Thymus (tissue), 11 donors: ENCODE data around the gene ZNF525. TPM values are rescaled to one million over a fixed set of nuclear protein-coding genes. Genes with fewer than 3 reads are reported as not detected.
"Not testable (repeated sequence)": the region's sequence is repeated elsewhere in the genome, so short reads cannot be mapped to it uniquely, and the experiment has no call there.

Experiments
- DNase-seq, 9 donors: peaks; one replicate each; pipeline ENCODE4 v3.0.0-alpha.2; 2013; ENCODE audit warnings: low spot score in 9 of 9, low read depth in 6 of 9, missing footprints in 1 of 9
- H3K27ac ChIP-seq, 2 donors: one replicate each; pipeline ENCODE4 v1.5.1; 2013; ENCODE audit warnings: control low read depth in 1 of 2, low read depth in 1 of 2, low read length in 1 of 2, mild to moderate bottlenecking in 1 of 2, moderate library complexity in 1 of 2
- H3K27me3 ChIP-seq, 2 donors: one replicate each; pipeline ENCODE4 v1.5.1; 2013; ENCODE audit warnings: low read length in 1 of 2; ENCODE audit not compliant: control insufficient read depth in 2 of 2, insufficient read depth in 1 of 2
- H3K36me3 ChIP-seq, 2 donors: one replicate each; pipeline ENCODE4 v1.5.1; 2013; ENCODE audit warnings: low read length in 1 of 2, mild to moderate bottlenecking in 1 of 2, moderate library complexity in 1 of 2; ENCODE audit not compliant: control insufficient read depth in 2 of 2, insufficient read depth in 2 of 2
- H3K4me1 ChIP-seq, 2 donors: one replicate each; pipeline ENCODE4 v1.5.1; 2013; ENCODE audit warnings: low read length in 2 of 2; ENCODE audit not compliant: control insufficient read depth in 2 of 2, insufficient read depth in 2 of 2
- H3K4me3 ChIP-seq, 2 donors: one replicate each; pipeline ENCODE4 v1.5.1; 2013; ENCODE audit warnings: low read length in 2 of 2, control low read depth in 1 of 2, mild to moderate bottlenecking in 1 of 2
- H3K9me3 ChIP-seq, 2 donors: one replicate each; pipeline ENCODE4 v1.5.1; 2013; ENCODE audit warnings: low read length in 1 of 2, mild to moderate bottlenecking in 1 of 2; ENCODE audit not compliant: control insufficient read depth in 2 of 2, insufficient read depth in 1 of 2
- WGBS: extraction: QIAGEN DNeasy Blood & Tissue Kit; methylation state at CpG from one replicate; pipeline ENCODE4 v1.1.7; 2013; 5-methylcytosine and 5-hydroxymethylcytosine counted together
- polyA plus RNA-seq: library from polyadenylated mRNA; stranded (reverse); fragments of 200-250 nt; gene quantifications from one replicate; pipeline ENCODE4 v1.2.3, GENCODE V29; 2013
- total RNA-seq: library from RNA; stranded (reverse); fragments of 120-200 nt; gene quantifications from one replicate; pipeline ENCODE4 v1.2.4, GENCODE V29; 2013
- donor health status: healthy.

ZNF525 gene
- total and polyA plus RNA-seq, 2 donors: 12.8 to 18.0 TPM

GRCh38 chr19:53420520-53421315, 55.2 kb downstream of the ZNF525 start:
- H3K27ac ChIP-seq, H3K27me3 ChIP-seq, H3K9me3 ChIP-seq, DNase-seq, H3K4me3 ChIP-seq, H3K36me3 ChIP-seq, H3K4me1 ChIP-seq: not testable (repeated sequence)
- WGBS: 91% methylated on average over 11 of the region's 11 CpGs

GRCh38 chr19:53422551-53422950, 57.0 kb downstream of the ZNF525 start:
- no peaks in the 10 kb centered on the region for H3K36me3 ChIP-seq
- H3K4me3 ChIP-seq: no peak overlapping the region
- H3K4me1 ChIP-seq: no peaks in the 10 kb centered on the region
- no peak for DNase-seq
- 91% methylated on average over 5 of the region's 5 CpGs for WGBS
- H3K27ac ChIP-seq: no peak overlapping the region
- H3K27me3 ChIP-seq: no peaks in the 10 kb centered on the region
- H3K9me3 ChIP-seq: peaks cover 0 to 3% of the 10 kb centered on the region in 2 donors

GRCh38 chr19:53423074-53423473, 57.6 kb downstream of the ZNF525 start:
- H3K36me3 ChIP-seq, H3K9me3 ChIP-seq, H3K27ac ChIP-seq, H3K4me1 ChIP-seq, DNase-seq, H3K27me3 ChIP-seq, H3K4me3 ChIP-seq: not testable (repeated sequence)
- WGBS: 53% methylated on average over 11 of the region's 13 CpGs

- not testable (repeated sequence) for H3K9me3 ChIP-seq, H3K4me3 ChIP-seq, H3K36me3 ChIP-seq, H3K27me3 ChIP-seq, H3K27ac ChIP-seq, H3K4me1 ChIP-seq, DNase-seq
- 60% methylated on average over 8 of the region's 8 CpGs for WGBS
These were observed 58.2 kb downstream of the ZNF525 start for GRCh38 chr19:53423680-53424079.

GRCh38 chr19:53424968-53425597, 59.6 kb downstream of the ZNF525 start:
- Histone ChIP-seq H3K9me3 (no peaks in the 10 kb centered on the region), H3K27me3 (no peaks in the 10 kb centered on the region), H3K36me3 (no peaks in the 10 kb centered on the region), H3K4me3 (no peak overlapping the region), H3K4me1 (no peaks in the 10 kb centered on the region), H3K27ac (no peak overlapping the region)
- 30% methylated on average over 9 of the region's 9 CpGs for WGBS
- DNase-seq: peak; percentile 39 to 76 (median 61)

- Histone ChIP-seq H3K9me3 (no peaks in the 10 kb centered on the region), H3K4me3 (peak within 1 kb of the TSS; percentile 73), H3K36me3 (peaks cover 9 to 13% of the 10 kb centered on the region in 2 donors), H3K27ac (peak within 1 kb of the TSS; percentile 69 to 81), H3K4me1 (peaks cover 3 to 4% of the 10 kb centered on the region in 2 donors), H3K27me3 (peaks cover 0 to 2% of the 10 kb centered on the region in 2 donors)
- 3% methylated on average over 46 of the region's 46 CpGs for WGBS
- peak; percentile 79 to 97 (median 92) for DNase-seq
These were observed 66.0 kb downstream of the ZNF525 start, which contains the start of gene ZNF761 for GRCh38 chr19:53431399-53432087. TSS of gene ZNF761 (plus strand) at chr19:53431984. CDS start at chr19:53447269, 15,285 bp downstream.

GRCh38 chr19:53432088-53432661, 66.7 kb downstream of the ZNF525 start:
- no peak for DNase-seq
- H3K27me3 ChIP-seq: peaks cover 0 to 2% of the 10 kb centered on the region in 2 donors
- H3K4me1 ChIP-seq: peaks cover 3 to 4% of the 10 kb centered on the region in 2 donors
- H3K27ac ChIP-seq: peak overlapping the region; percentile 69 to 81
- H3K36me3 ChIP-seq: peaks cover 9 to 19% of the 10 kb centered on the region in 2 donors
- WGBS: 1% methylated on average over 30 of the region's 30 CpGs
- no peaks in the 10 kb centered on the region for H3K9me3 ChIP-seq
- H3K4me3 ChIP-seq: peak overlapping the region; percentile 73
